ENCODE results near the gene HES3.

The HES3 gene

GRCh38 chr1:6245086-6245868, 1.3 kb downstream of the HES3 start:
- peak; percentile 57 to 76 (median 75) for DNase-seq (ENCODE audit: low read depth in 3 of 3)

GRCh38 chr1:6245869-6246496, 2.0 kb downstream of the HES3 start:
- peak in 1 of 3 donors; percentile 59 for DNase-seq (ENCODE audit: low read depth in 3 of 3)

GRCh38 chr1:6246497-6247467, 2.8 kb downstream of the HES3 start:
- DNase-seq (ENCODE audit: low read depth in 3 of 3), result peak; percentile 65 to 78 (median 74)

- DNase-seq (ENCODE audit: low read depth in 3 of 3), result no peak
Observed at GRCh38 chr1:6247651-6248050, 3.7 kb downstream of the HES3 start.

GRCh38 chr1:6248161-6248776, 4.3 kb downstream of the HES3 start:
- no peak for DNase-seq (ENCODE audit: low read depth in 3 of 3)

GRCh38 chr1:6248932-6249738, 5.2 kb downstream of the HES3 start:
- no peak for DNase-seq (ENCODE audit: low read depth in 3 of 3)

- DNase-seq (ENCODE audit: low read depth in 3 of 3), result no peak
Observed at GRCh38 chr1:6249739-6250689, 6.0 kb downstream of the HES3 start.

- DNase-seq (ENCODE audit: low read depth in 3 of 3), result no peak
Observed at GRCh38 chr1:6251233-6251632, 7.3 kb downstream of the HES3 start.

- DNase-seq (ENCODE audit: low read depth in 3 of 3), result no peak
Observed at GRCh38 chr1:6251681-6252373, 7.8 kb downstream of the HES3 start.

GRCh38 chr1:6252374-6252710, 8.4 kb downstream of the HES3 start:
- no peak for DNase-seq (ENCODE audit: low read depth in 3 of 3)

- DNase-seq (ENCODE audit: low read depth in 3 of 3), result no peak
Observed at GRCh38 chr1:6253380-6253779, 9.4 kb downstream of the HES3 start.

- no peak for DNase-seq (ENCODE audit: low read depth in 3 of 3)
Observed at GRCh38 chr1:6254691-6255090, 10.7 kb downstream of the HES3 start.

- DNase-seq (ENCODE audit: low read depth in 3 of 3), result no peak
Observed at GRCh38 chr1:6256645-6257044, 12.7 kb downstream of the HES3 start.

GRCh38 chr1:6257541-6258069, 13.6 kb downstream of the HES3 start:
- no peak for DNase-seq (ENCODE audit: low read depth in 3 of 3)

GRCh38 chr1:6258675-6259074, 14.7 kb downstream of the HES3 start:
- DNase-seq (ENCODE audit: low read depth in 3 of 3), result no peak

- peak; percentile 34 to 72 (median 41) for DNase-seq (ENCODE audit: low read depth in 3 of 3)
Observed at GRCh38 chr1:6259491-6260362, 15.7 kb downstream of the HES3 start.

- no peak for DNase-seq (ENCODE audit: low read depth in 3 of 3)
Observed at GRCh38 chr1:6260433-6260934, 16.5 kb downstream of the HES3 start.
